VCaP (cell line): Measurements from ENCODE around the gene PCNX1.

ENCODE experiments used
- H3K27ac ChIP-seq: fragments of 450-650 bp; 2 replicates; pipeline ENCODE4 v1.5.1; 2017
- TF ChIP-seq, protein P1 (sequence below): fragments of 450-650 bp; conservative IDR thresholded peaks from 2 replicates; pipeline ENCODE4 v1.5.1; 2017; ENCODE audit warnings: mild to moderate bottlenecking, moderate library complexity

PCNX1 gene

GRCh38 chr14:71000091-71000490 is 92.8 kb downstream of the PCNX1 start:
- TF ChIP-seq, protein P1, sequence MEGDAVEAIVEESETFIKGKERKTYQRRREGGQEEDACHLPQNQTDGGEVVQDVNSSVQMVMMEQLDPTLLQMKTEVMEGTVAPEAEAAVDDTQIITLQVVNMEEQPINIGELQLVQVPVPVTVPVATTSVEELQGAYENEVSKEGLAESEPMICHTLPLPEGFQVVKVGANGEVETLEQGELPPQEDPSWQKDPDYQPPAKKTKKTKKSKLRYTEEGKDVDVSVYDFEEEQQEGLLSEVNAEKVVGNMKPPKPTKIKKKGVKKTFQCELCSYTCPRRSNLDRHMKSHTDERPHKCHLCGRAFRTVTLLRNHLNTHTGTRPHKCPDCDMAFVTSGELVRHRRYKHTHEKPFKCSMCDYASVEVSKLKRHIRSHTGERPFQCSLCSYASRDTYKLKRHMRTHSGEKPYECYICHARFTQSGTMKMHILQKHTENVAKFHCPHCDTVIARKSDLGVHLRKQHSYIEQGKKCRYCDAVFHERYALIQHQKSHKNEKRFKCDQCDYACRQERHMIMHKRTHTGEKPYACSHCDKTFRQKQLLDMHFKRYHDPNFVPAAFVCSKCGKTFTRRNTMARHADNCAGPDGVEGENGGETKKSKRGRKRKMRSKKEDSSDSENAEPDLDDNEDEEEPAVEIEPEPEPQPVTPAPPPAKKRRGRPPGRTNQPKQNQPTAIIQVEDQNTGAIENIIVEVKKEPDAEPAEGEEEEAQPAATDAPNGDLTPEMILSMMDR: no peak
- no peak overlapping the region for H3K27ac ChIP-seq

DNA sequence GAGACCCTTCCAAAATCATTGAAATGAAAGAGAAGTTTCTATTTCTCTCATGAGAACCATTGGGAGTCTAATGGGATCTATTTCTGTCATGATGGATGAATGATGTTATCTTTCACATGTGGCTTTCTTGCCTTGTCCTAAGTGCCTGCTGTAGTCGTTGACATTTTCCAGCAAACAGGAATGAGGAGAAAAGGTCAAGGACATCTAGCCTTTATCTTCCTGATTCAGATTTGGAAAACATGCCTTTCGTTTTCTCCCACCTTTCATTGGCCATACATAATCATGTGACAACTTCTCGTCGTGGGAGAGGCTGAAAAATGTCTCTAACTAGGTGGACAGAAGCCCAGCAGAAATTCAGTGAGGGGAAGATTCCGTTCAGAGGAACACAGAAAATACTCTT is 94.5 kb downstream of the PCNX1 start:
- TF ChIP-seq, protein P1: no peak
- no peak overlapping the region for H3K27ac ChIP-seq

- TF ChIP-seq, protein P1: no peak
- peak overlapping the region; percentile 40 for H3K27ac ChIP-seq
Measured at GRCh38 chr14:71003156-71003555, 95.9 kb downstream of the PCNX1 start.

DNA sequence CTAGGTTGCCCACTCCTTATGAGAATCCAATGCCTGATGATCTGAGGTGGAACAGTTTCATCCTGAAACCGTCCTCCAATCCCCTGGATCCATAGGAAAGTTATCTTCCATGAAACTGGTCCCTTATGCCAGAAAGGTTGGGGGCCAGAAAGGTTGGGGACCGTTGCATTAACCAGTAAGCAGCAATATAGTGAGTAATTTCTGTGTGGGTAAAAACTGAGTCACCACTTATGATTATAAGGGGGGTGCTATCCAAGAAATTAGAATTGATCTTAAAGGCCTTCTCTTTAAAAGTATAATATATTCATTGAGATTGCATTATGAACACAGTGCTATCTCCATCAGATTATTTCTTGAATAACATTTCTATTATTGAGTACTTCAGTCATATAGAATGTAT is 97.2 kb downstream of the PCNX1 start:
- H3K27ac ChIP-seq: peak overlapping the region; percentile 40
- TF ChIP-seq, protein P1: no peak

- TF ChIP-seq, protein P1: no peak
- no peak overlapping the region for H3K27ac ChIP-seq
Measured at GRCh38 chr14:71005076-71005475, 97.8 kb downstream of the PCNX1 start.

- no peak overlapping the region for H3K27ac ChIP-seq
Measured at GRCh38 chr14:71006200-71006563, 98.9 kb downstream of the PCNX1 start.

GRCh38 chr14:71011479-71011878 is 104.2 kb downstream of the PCNX1 start:
- TF ChIP-seq, protein P1: peak; percentile 68
- no peak overlapping the region for H3K27ac ChIP-seq

More at GRCh38 chr14:71006200-71006563, 98.9 kb downstream of the PCNX1 start:
- TF ChIP-seq, protein P1: no peak

- no peak overlapping the region for H3K27ac ChIP-seq
Measured at GRCh38 chr14:71012888-71013287, 105.6 kb downstream of the PCNX1 start.

More at GRCh38 chr14:71012888-71013287, 105.6 kb downstream of the PCNX1 start:
- TF ChIP-seq, protein P1: no peak
